Activated CD8-positive, alpha-beta T cell treated with anti-CD3 and anti-CD28 coated beads for 36 hours (primary cell): Measurements from ENCODE around the gene TMEM217. TPM values are rescaled to one million over a fixed set of nuclear protein-coding genes. Genes with fewer than 3 reads are reported as not detected.

Experiments used
- ATAC-seq: fragments of 200-7000 bp; cut with Tn5 transposase; one replicate; pipeline ENCODE4 v1.10.0; 2021; ENCODE audit warnings: mild to moderate bottlenecking, moderate library complexity
- CTCF ChIA-PET: fragments of 350-600 bp; sonication (Branson Sonifier 250); formaldehyde crosslinking; loops from one replicate; lab custom pipeline; 2021; ENCODE audit warnings: antibody characterized with exemption; lab: Charles Lee
- POLR2A ChIA-PET: fragments of 350-600 bp; sonication (Branson Sonifier 250); formaldehyde crosslinking; loops from one replicate; lab custom pipeline; 2021; ENCODE audit warnings: antibody characterized with exemption; lab: Charles Lee
- DNase-seq: peaks from one replicate; pipeline ENCODE4 v3.0.0-alpha.2; 2020
- H3K27ac Mint-ChIP-seq: one replicate; pipeline ENCODE4 v1.8.0; 2021; ENCODE audit warnings: mild to moderate bottlenecking, mixed read lengths
- H3K27me3 Mint-ChIP-seq: one replicate; pipeline ENCODE4 v1.8.0; 2021; ENCODE audit warnings: mixed read lengths
- H3K36me3 Mint-ChIP-seq: one replicate; pipeline ENCODE4 v1.8.0; 2021; ENCODE audit warnings: low read depth, mixed read lengths
- H3K4me1 Mint-ChIP-seq: one replicate; pipeline ENCODE4 v1.8.0; 2021; ENCODE audit warnings: low read depth, mixed read lengths
- H3K4me3 Mint-ChIP-seq: one replicate; pipeline ENCODE4 v1.8.0; 2021; ENCODE audit warnings: mild to moderate bottlenecking, moderate library complexity, mixed read lengths
- H3K9me3 Mint-ChIP-seq: one replicate; pipeline ENCODE4 v1.8.0; 2021; ENCODE audit warnings: mixed read lengths
- intact Hi-C: fragments of 100-400 bp; cut with micrococcal nuclease; formaldehyde crosslinking; loops from one replicate; pipeline ENCODE4 v1.10.0; 2022
- total RNA-seq, 2 experiments: library from RNA; stranded (reverse); gene quantifications; one replicate each; pipeline ENCODE4 v1.2.3, GENCODE V29; 2021
- TF ChIP-seq, protein P1 (sequence below): fragments of 200-600 bp; IDR thresholded peaks from one replicate; pipeline ENCODE4 v1.8.0; 2022; ENCODE audit warnings: antibody characterized with exemption, mild to moderate bottlenecking

The TMEM217 gene
- total RNA-seq, 2 experiments from 2014 or later: 4.0 to 5.7 TPM

- Mint-ChIP-seq H3K27ac (peak overlapping the region; percentile 30), H3K27me3 (no peaks in the 10 kb centered on the region), H3K36me3 (peaks cover 4% of the 10 kb centered on the region), H3K4me3 (no peak overlapping the region), H3K4me1 (no peaks in the 10 kb centered on the region), H3K9me3 (no peaks in the 10 kb centered on the region)
- peak; percentile 84 for ATAC-seq
- POLR2A ChIA-PET: interaction anchor here (1.0 kb wide), 1 partner anchor 64 kb away, joined by 3 read pairs; no protein-coding TSS in a partner anchor
- CTCF ChIA-PET: interaction anchor here (1.3 to 2.7 kb wide), 5 partner anchors 10 to 31 kb away, joined by 3 to 14 read pairs (median 5); no protein-coding TSS in a partner anchor
- peak; percentile 32 for DNase-seq
- intact Hi-C loops: no loop called here
- TF ChIP-seq, protein P1, sequence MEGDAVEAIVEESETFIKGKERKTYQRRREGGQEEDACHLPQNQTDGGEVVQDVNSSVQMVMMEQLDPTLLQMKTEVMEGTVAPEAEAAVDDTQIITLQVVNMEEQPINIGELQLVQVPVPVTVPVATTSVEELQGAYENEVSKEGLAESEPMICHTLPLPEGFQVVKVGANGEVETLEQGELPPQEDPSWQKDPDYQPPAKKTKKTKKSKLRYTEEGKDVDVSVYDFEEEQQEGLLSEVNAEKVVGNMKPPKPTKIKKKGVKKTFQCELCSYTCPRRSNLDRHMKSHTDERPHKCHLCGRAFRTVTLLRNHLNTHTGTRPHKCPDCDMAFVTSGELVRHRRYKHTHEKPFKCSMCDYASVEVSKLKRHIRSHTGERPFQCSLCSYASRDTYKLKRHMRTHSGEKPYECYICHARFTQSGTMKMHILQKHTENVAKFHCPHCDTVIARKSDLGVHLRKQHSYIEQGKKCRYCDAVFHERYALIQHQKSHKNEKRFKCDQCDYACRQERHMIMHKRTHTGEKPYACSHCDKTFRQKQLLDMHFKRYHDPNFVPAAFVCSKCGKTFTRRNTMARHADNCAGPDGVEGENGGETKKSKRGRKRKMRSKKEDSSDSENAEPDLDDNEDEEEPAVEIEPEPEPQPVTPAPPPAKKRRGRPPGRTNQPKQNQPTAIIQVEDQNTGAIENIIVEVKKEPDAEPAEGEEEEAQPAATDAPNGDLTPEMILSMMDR: peak; percentile 65
These were observed 46.1 kb upstream of the TMEM217 start for GRCh38 chr6:37303891-37304503.

DNA sequence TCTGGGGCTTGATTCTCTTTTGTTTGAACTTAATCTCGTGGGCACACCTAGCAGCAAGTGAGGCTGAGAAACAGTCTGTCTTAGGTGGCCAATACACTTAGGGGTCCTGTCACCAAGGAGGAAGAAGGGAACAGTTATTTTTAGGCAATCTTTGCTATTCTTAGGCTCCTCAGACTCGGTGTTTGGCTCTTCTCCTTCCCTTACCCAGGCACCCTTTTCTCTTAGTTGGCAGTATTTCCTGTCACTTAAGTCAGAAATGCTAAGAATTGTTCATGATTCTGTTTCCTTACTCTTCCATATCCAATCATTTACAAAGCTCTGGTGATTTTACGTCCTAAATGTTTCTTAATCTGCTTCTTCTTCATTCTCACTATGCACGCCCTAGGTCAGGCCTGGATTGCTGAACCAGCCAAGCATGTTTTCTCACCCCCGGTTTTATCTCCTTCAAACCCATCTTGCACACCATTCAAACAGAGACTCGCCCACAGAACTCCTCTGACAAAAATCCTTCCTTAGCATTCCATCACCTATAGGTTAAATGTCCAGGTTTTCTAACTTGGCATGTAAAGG, 45.2 kb upstream of the TMEM217 start:
- DNase-seq (no peak), ATAC-seq (no peak)
- intact Hi-C loops: no loop called here
- Mint-ChIP-seq H3K9me3 (no peaks in the 10 kb centered on the region), H3K27me3 (no peaks in the 10 kb centered on the region), H3K27ac (no peak overlapping the region), H3K36me3 (peaks cover 4% of the 10 kb centered on the region), H3K4me1 (no peaks in the 10 kb centered on the region), H3K4me3 (no peak overlapping the region)
- TF ChIP-seq, protein P1: no peak
- CTCF ChIA-PET: interaction anchor here (1.2 to 2.7 kb wide), 8 partner anchors 10 to 281 kb away, joined by 3 to 14 read pairs (median 4); no protein-coding TSS in a partner anchor
- POLR2A ChIA-PET: no interaction called here

- TF ChIP-seq, protein P1: no peak
- Mint-ChIP-seq H3K4me3 (no peak overlapping the region), H3K36me3 (peaks cover 11% of the 10 kb centered on the region), H3K4me1 (no peaks in the 10 kb centered on the region), H3K27me3 (no peaks in the 10 kb centered on the region), H3K27ac (no peak overlapping the region), H3K9me3 (no peaks in the 10 kb centered on the region)
- ATAC-seq (no peak), DNase-seq (no peak)
- POLR2A ChIA-PET: no interaction called here
- intact Hi-C loops: no loop called here
- CTCF ChIA-PET: interaction anchor here (0.8 to 1.6 kb wide), 5 partner anchors 13 to 280 kb away, joined by 3 to 5 read pairs (median 4); no protein-coding TSS in a partner anchor
These were observed 44.2 kb upstream of the TMEM217 start for GRCh38 chr6:37302086-37302686.

DNA sequence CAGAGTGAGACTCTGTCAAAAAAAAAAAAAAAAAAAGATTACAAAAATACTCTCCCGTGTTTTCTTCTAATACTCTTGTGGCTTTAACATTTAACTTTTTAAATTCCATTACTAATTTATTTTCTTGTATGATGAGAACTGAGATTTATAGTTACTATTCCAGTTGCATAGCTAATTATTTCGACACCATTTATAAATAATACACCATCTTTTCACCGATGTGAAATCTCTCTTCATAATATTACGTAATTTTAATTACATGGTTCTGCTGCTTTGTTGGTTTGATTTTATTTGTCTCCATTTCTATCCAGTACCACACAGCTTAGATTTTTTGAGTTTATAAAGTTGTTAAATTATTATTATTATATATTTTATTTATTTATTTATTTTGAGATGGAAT, 42.0 kb upstream of the TMEM217 start:
- H3K36me3 Mint-ChIP-seq: peaks cover 18% of the 10 kb centered on the region
- H3K27ac Mint-ChIP-seq: no peak overlapping the region
- TF ChIP-seq, protein P1: no peak
- DNase-seq (no peak), ATAC-seq (no peak)
- CTCF ChIA-PET: interaction anchor here (1.0 to 5.1 kb wide), 4 partner anchors 12 to 281 kb away, joined by 3 to 27 read pairs (median 6); no protein-coding TSS in a partner anchor
- no peaks in the 10 kb centered on the region for H3K4me1 Mint-ChIP-seq
- intact Hi-C loops: no loop called here
- H3K4me3 Mint-ChIP-seq: no peak overlapping the region
- POLR2A ChIA-PET: no interaction called here
- no peaks in the 10 kb centered on the region for H3K9me3 Mint-ChIP-seq
- H3K27me3 Mint-ChIP-seq: no peaks in the 10 kb centered on the region
